IMR-90 (cell line): ENCODE measurements around the gene SVEP1. TPM values are rescaled to one million over a fixed set of nuclear protein-coding genes. Genes with fewer than 3 reads are reported as not detected.

Experiments used
- ATAC-seq: fragments of 200-7000 bp; cut with Tn5 transposase; 2 replicates; pipeline ENCODE4 v1.9.1; 2020; ENCODE audit warnings: low read depth, mild to moderate bottlenecking, moderate library complexity
- BruUV-seq: library from RNA; stranded (reverse); fragments of 400-500 nt; replicated peaks from 2 replicates; lab custom pipeline; 2021; lab: Mats Ljungman, UMichigan
- CTCF ChIA-PET: fragments of 300-600 bp; formaldehyde crosslinking; extraction: SDS; loops from one replicate; lab custom pipeline; 2021; ENCODE audit warnings: antibody characterized with exemption; lab: Yijun Ruan, JAX
- POLR2A ChIA-PET: fragments of 300-600 bp; sonication (Branson Sonifier 250); formaldehyde crosslinking; loops from one replicate; lab custom pipeline; 2022; ENCODE audit warnings: antibody characterized with exemption; ENCODE audit not compliant: unreplicated experiment; lab: Charles Lee
- DNase-seq: peaks from one replicate; pipeline ENCODE4 v3.0.0; 2013
- H2AFZ ChIP-seq: replicated peaks from 2 replicates; pipeline ENCODE3; 2013; ENCODE audit warnings: low read length, mild to moderate bottlenecking; ENCODE audit not compliant: poor library complexity
- H2AK5ac ChIP-seq: 2 replicates; pipeline ENCODE4 v1.6.1; 2013; ENCODE audit warnings: low read depth, low read length, inconsistent platforms
- H2AK9ac ChIP-seq: replicated peaks from 2 replicates; pipeline ENCODE3; 2013; ENCODE audit warnings: mild to moderate bottlenecking, low read depth, low read length, moderate library complexity; ENCODE audit not compliant: poor library complexity
- H2BK120ac ChIP-seq: 2 replicates; pipeline ENCODE4 v1.6.1; 2013; ENCODE audit warnings: low read depth, low read length, inconsistent platforms
- H2BK15ac ChIP-seq: 3 replicates; pipeline ENCODE4 v1.6.1; 2013; ENCODE audit warnings: low read depth, low read length, inconsistent platforms
- H2BK20ac ChIP-seq: 2 replicates; pipeline ENCODE4 v1.6.1; 2013; ENCODE audit warnings: low read depth, mild to moderate bottlenecking, inconsistent platforms, low read length, moderate library complexity
- H2BK5ac ChIP-seq: 2 replicates; pipeline ENCODE4 v1.6.1; 2013; ENCODE audit warnings: mild to moderate bottlenecking, low read depth, low read length, inconsistent platforms; ENCODE audit not compliant: poor library complexity, severe bottlenecking
- H3K14ac ChIP-seq: replicated peaks from 2 replicates; pipeline ENCODE4 v1.6.1; 2013; ENCODE audit warnings: low read depth, low read length, inconsistent platforms
- H3K18ac ChIP-seq: 2 replicates; pipeline ENCODE4 v1.6.1; 2013; ENCODE audit warnings: low read depth, low read length, control low read depth
- H3K23ac ChIP-seq: 2 replicates; pipeline ENCODE4 v1.6.1; 2013; ENCODE audit warnings: low read depth, low read length, inconsistent platforms
- H3K27ac ChIP-seq: 2 replicates; pipeline ENCODE4 v1.5.1; 2013; ENCODE audit warnings: mild to moderate bottlenecking, control low read depth, low read length; ENCODE audit not compliant: insufficient read depth
- H3K27me3 ChIP-seq: 2 replicates; pipeline ENCODE4 v1.6.1; 2013; ENCODE audit warnings: low read length; ENCODE audit not compliant: control insufficient read depth, insufficient read depth
- H3K36me3 ChIP-seq: 2 replicates; pipeline ENCODE4 v1.6.1; 2013; ENCODE audit warnings: low read length, mixed read lengths; ENCODE audit not compliant: control insufficient read depth, insufficient read depth
- H3K4ac ChIP-seq: 2 replicates; pipeline ENCODE4 v1.6.1; 2013; ENCODE audit warnings: low read depth, low read length, inconsistent platforms
- H3K4me1 ChIP-seq: 2 replicates; pipeline ENCODE4 v1.6.1; 2013; ENCODE audit warnings: low read length, mixed read lengths; ENCODE audit not compliant: control insufficient read depth, insufficient read depth
- H3K4me2 ChIP-seq: 2 replicates; pipeline ENCODE4 v1.6.1; 2013; ENCODE audit warnings: low read depth, mild to moderate bottlenecking, control low read depth, low read length, moderate library complexity
- H3K4me3 ChIP-seq: 2 replicates; pipeline ENCODE4 v1.5.1; 2013; ENCODE audit warnings: low read depth, mild to moderate bottlenecking, control low read depth, low read length, moderate library complexity; ENCODE audit not compliant: insufficient read depth
- H3K56ac ChIP-seq: 2 replicates; pipeline ENCODE4 v1.6.1; 2013; ENCODE audit warnings: low read length, inconsistent platforms; ENCODE audit not compliant: insufficient read depth; ENCODE audit errors: extremely low read depth
- H3K79me1 ChIP-seq, 2 experiments: 2 replicates each; pipeline ENCODE4 v1.6.1; 2013; ENCODE audit warnings: low read length in 2 of 2, inconsistent platforms in 1 of 2, low read depth in 1 of 2
- H3K9ac ChIP-seq: 2 replicates; pipeline ENCODE4 v1.6.1; 2013; ENCODE audit warnings: low read depth, low read length, control low read depth
- H3K9me1 ChIP-seq: 2 replicates; pipeline ENCODE4 v1.6.1; 2013; ENCODE audit warnings: low read length, inconsistent platforms; ENCODE audit not compliant: insufficient read depth
- H3K9me3 ChIP-seq: 2 replicates; pipeline ENCODE4 v1.6.1; 2013; ENCODE audit warnings: low read length; ENCODE audit not compliant: control insufficient read depth, insufficient read depth
- H4K20me1 ChIP-seq: 2 replicates; pipeline ENCODE4 v1.6.1; 2013; ENCODE audit warnings: low read length, inconsistent platforms; ENCODE audit not compliant: insufficient read depth
- H4K5ac ChIP-seq: 2 replicates; pipeline ENCODE4 v1.6.1; 2013; ENCODE audit warnings: mild to moderate bottlenecking, low read depth, low read length, control low read depth
- H4K8ac ChIP-seq, 2 experiments: 2 replicates each; pipeline ENCODE4 v1.6.1; 2013; ENCODE audit warnings: low read depth in 2 of 2, low read length in 2 of 2, control low read depth in 1 of 2, inconsistent platforms in 1 of 2
- H4K91ac ChIP-seq: 2 replicates; pipeline ENCODE4 v1.6.1; 2013; ENCODE audit warnings: low read depth, low read length, inconsistent platforms; ENCODE audit not compliant: insufficient read depth
- BHLHE40 ChIP-seq: fragments of 150-350 bp; IDR thresholded peaks from 2 replicates; pipeline ENCODE4 v1.6.1; 2016; ENCODE audit warnings: mild to moderate bottlenecking, low read depth, low read length
- CEBPB ChIP-seq: IDR thresholded peaks from 2 replicates; pipeline ENCODE4 v1.6.1; 2012; ENCODE audit warnings: low read depth, low read length, improper control_type of control experiment
- CTCF ChIP-seq: conservative IDR thresholded peaks from 2 replicates; pipeline ENCODE4 v1.5.1; 2012; ENCODE audit warnings: mild to moderate bottlenecking, low read depth, low read length, improper control_type of control experiment
- ELK1 ChIP-seq: fragments of 150-350 bp; IDR thresholded peaks from 2 replicates; pipeline ENCODE4 v1.6.1; 2016; ENCODE audit warnings: low read depth, mild to moderate bottlenecking, low read length, moderate library complexity, borderline replicate concordance
- FOS ChIP-seq: fragments of 150-350 bp; IDR thresholded peaks from 2 replicates; pipeline ENCODE4 v1.6.1; 2016; ENCODE audit warnings: low read depth, low read length
- MAFK ChIP-seq: IDR thresholded peaks from 2 replicates; pipeline ENCODE4 v1.6.1; 2012; ENCODE audit warnings: low read depth, low read length, improper control_type of control experiment
- MXI1 ChIP-seq: IDR thresholded peaks from 2 replicates; pipeline ENCODE4 v1.6.1; 2012; ENCODE audit warnings: low read depth, mild to moderate bottlenecking, low read length, moderate library complexity, borderline replicate concordance
- NFE2L2 ChIP-seq: fragments of 150-350 bp; IDR thresholded peaks from 2 replicates; pipeline ENCODE4 v1.6.1; 2016; ENCODE audit warnings: low read depth, mild to moderate bottlenecking, low read length
- POLR2A ChIP-seq: IDR thresholded peaks from 2 replicates; pipeline ENCODE4 v1.6.1; 2012; ENCODE audit warnings: mild to moderate bottlenecking, low read depth, low read length
- SMC3 ChIP-seq: fragments of 150-350 bp; IDR thresholded peaks from 2 replicates; pipeline ENCODE4 v1.6.1; 2016; ENCODE audit warnings: low read depth, mild to moderate bottlenecking, antibody characterized with exemption, low read length, moderate library complexity
- WGBS, 2 experiments: methylation state at CpG; one replicate each; pipeline versions ENCODE4 v1.1.5 to v1.1.7; 2013; ENCODE audit warnings: missing lambda C conversion rate in 2 of 2; ENCODE audit not compliant: insufficient read length in 1 of 2; ENCODE audit errors: extremely low coverage in 2 of 2; 5-methylcytosine and 5-hydroxymethylcytosine counted together
- dilution Hi-C: fragments of 300-500 bp; cut with HindIII; formaldehyde crosslinking; loops from one replicate; pipeline ENCODE4 v1.14.3; 2018; ENCODE audit warnings: low sequenced_read_pairs; ENCODE audit not compliant: unreplicated experiment
- in situ Hi-C: fragments of 300-500 bp; cut with MboI; formaldehyde crosslinking; loops from 3 replicates; pipeline ENCODE4 v1.14.3; 2019; ENCODE audit warnings: low sequenced_read_pairs, inconsistent platforms, mixed read lengths
- intact Hi-C: fragments of 100-400 bp; cut with micrococcal nuclease; formaldehyde crosslinking; loops from 2 replicates; pipeline ENCODE4 v1.10.0; 2022
- polyA plus RNA-seq, 3 experiments: library from polyadenylated mRNA; depleted of rRNA; stranded (reverse); fragments of >200 nt; gene quantifications; 2 replicates each; pipeline ENCODE4 v1.2.3, GENCODE V29; 2012; ENCODE audit warnings: low replicate concordance in 1 of 3
- total RNA-seq: library from RNA; depleted of rRNA; stranded (reverse); fragments of >200 nt; gene quantifications from 2 replicates; pipeline ENCODE4 v1.2.3, GENCODE V29; 2012
- TF ChIP-seq, protein P1 (sequence below): fragments of 150-350 bp; IDR thresholded peaks from 2 replicates; pipeline ENCODE4 v1.6.1; 2017; ENCODE audit warnings: mild to moderate bottlenecking, antibody characterized with exemption, low read length, low read depth

The SVEP1 gene
- total and polyA plus RNA-seq, 2 of the 4 experiments (the other 2 are of a cell fraction), result 4.8 to 16.7 TPM

GRCh38 chr9:110517483-110517882 lies 62.1 kb downstream of the SVEP1 start:
- peaks cover 5% of the 10 kb centered on the region for H3K36me3 ChIP-seq
- no peak overlapping the region for H4K5ac ChIP-seq
- no peaks in the 10 kb centered on the region for H3K27me3 ChIP-seq
- BruUV-seq, result no TSS peak
- WGBS, 2 experiments, result no CpG with 5 or more reads among the region's 5 CpGs
- POLR2A ChIA-PET, result no interaction called here
- DNase-seq, result no peak
- H3K9me1 ChIP-seq, result peaks cover 4% of the 10 kb centered on the region; the same call in 1 of the 2 replicates
- no peaks in the 10 kb centered on the region for H3K9me3 ChIP-seq
- no peak overlapping the region for H2BK15ac ChIP-seq
- ATAC-seq, result no peak
- no peak overlapping the region for H3K56ac ChIP-seq
- no peak overlapping the region; the same call in 1 of the 2 replicates for H2AK5ac ChIP-seq
- no peak overlapping the region for H3K14ac ChIP-seq
- no peak overlapping the region for H3K23ac ChIP-seq
- H3K27ac ChIP-seq, result no peak overlapping the region
- no peak overlapping the region for H4K8ac ChIP-seq
- no peak overlapping the region for H2AK9ac ChIP-seq
- peaks cover 4% of the 10 kb centered on the region for H3K4me1 ChIP-seq
- H3K18ac ChIP-seq, result no peak overlapping the region
- no peak overlapping the region for H3K9ac ChIP-seq
- no peak overlapping the region for H4K91ac ChIP-seq
- H2BK5ac ChIP-seq, result no peak overlapping the region
- in situ Hi-C loops (no loop called here), intact Hi-C loops (no loop called here), dilution Hi-C loops (no loop called here)
- H2AFZ ChIP-seq, result no peak overlapping the region
- no peak overlapping the region for H3K4me3 ChIP-seq
- no peak overlapping the region for H2BK20ac ChIP-seq
- no peak overlapping the region for H2BK120ac ChIP-seq
- H4K20me1 ChIP-seq, result no peaks in the 10 kb centered on the region
- H3K79me1 ChIP-seq, result peaks cover 0 to 5% of the 10 kb centered on the region in 2 experiments; a peak in 1 of 4 replicates
- no peak overlapping the region for H3K4ac ChIP-seq
- no peak for TF ChIP-seq ELK1
- TF ChIP-seq, protein P1, sequence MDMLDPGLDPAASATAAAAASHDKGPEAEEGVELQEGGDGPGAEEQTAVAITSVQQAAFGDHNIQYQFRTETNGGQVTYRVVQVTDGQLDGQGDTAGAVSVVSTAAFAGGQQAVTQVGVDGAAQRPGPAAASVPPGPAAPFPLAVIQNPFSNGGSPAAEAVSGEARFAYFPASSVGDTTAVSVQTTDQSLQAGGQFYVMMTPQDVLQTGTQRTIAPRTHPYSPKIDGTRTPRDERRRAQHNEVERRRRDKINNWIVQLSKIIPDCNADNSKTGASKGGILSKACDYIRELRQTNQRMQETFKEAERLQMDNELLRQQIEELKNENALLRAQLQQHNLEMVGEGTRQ, result no peak
- no peak for TF ChIP-seq MAFK
- TF ChIP-seq POLR2A, result no peak
- no peak for TF ChIP-seq MXI1
- TF ChIP-seq SMC3, result no peak
- no peak for TF ChIP-seq NFE2L2
- no peak for TF ChIP-seq CTCF
- no peak for TF ChIP-seq FOS
- TF ChIP-seq BHLHE40, result no peak
- TF ChIP-seq CEBPB, result no peak
- CTCF ChIA-PET, result no interaction called here
- H3K4me2 ChIP-seq, result no peak overlapping the region
